ENCODE data around the gene EVX2. TPM values are rescaled to one million over a fixed set of nuclear protein-coding genes. Genes with fewer than 3 reads are reported as not detected.

The EVX2 gene
- total RNA-seq, 1 donor from 2014 or later = not detected

GRCh38 chr2:176084611-176085119, 903 bp upstream of the EVX2 start:
- TF ChIP-seq CTCF (conservative IDR thresholded peaks at IDR 0.05; ENCODE audit: low read depth, low read length) = no peak
- no peak overlapping the region for H3K4me3 ChIP-seq (ENCODE audit: low read depth, low read length)
- DNase-seq (ENCODE audit: low read depth) = no peak

GRCh38 chr2:176082824-176083751, 674 bp downstream of the EVX2 start:
- no peak overlapping the region for H3K4me3 ChIP-seq (ENCODE audit: low read depth, low read length)
- no peak for TF ChIP-seq CTCF (conservative IDR thresholded peaks at IDR 0.05; ENCODE audit: low read depth, low read length)
- no peak for DNase-seq (ENCODE audit: low read depth)

- no peak overlapping the region for H3K4me3 ChIP-seq (ENCODE audit: low read depth, low read length)
- DNase-seq (ENCODE audit: low read depth) = no peak
- TF ChIP-seq CTCF (conservative IDR thresholded peaks at IDR 0.05; ENCODE audit: low read depth, low read length) = no peak
Measured at GRCh38 chr2:176082525-176082823, 1.3 kb downstream of the EVX2 start.

GRCh38 chr2:176081837-176082524, 1.8 kb downstream of the EVX2 start:
- no peak overlapping the region for H3K4me3 ChIP-seq (ENCODE audit: low read depth, low read length)
- no peak for TF ChIP-seq CTCF (conservative IDR thresholded peaks at IDR 0.05; ENCODE audit: low read depth, low read length)
- no peak for DNase-seq (ENCODE audit: low read depth)

GRCh38 chr2:176081376-176081836, 2.4 kb downstream of the EVX2 start:
- TF ChIP-seq CTCF (conservative IDR thresholded peaks at IDR 0.05; ENCODE audit: low read depth, low read length) = no peak
- H3K4me3 ChIP-seq (ENCODE audit: low read depth, low read length) = no peak overlapping the region
- no peak for DNase-seq (ENCODE audit: low read depth)

GRCh38 chr2:176080540-176081375, 3.0 kb downstream of the EVX2 start:
- TF ChIP-seq CTCF (conservative IDR thresholded peaks at IDR 0.05; ENCODE audit: low read depth, low read length) = no peak
- H3K4me3 ChIP-seq (ENCODE audit: low read depth, low read length) = no peak overlapping the region
- DNase-seq (ENCODE audit: low read depth) = no peak

All from epithelial cell of proximal tubule (primary cell).